Neural crest cell (in vitro differentiated cells): ENCODE results near the gene SLC44A5. TPM values are rescaled to one million over a fixed set of nuclear protein-coding genes. Genes with fewer than 3 reads are reported as not detected.

Experiments
- DNase-seq: peaks from one replicate; pipeline ENCODE4 v3.0.0; 2021; ENCODE audit warnings: low read depth, mixed read lengths, low spot score
- H3K27ac Mint-ChIP-seq: one replicate; pipeline ENCODE4 v1.8.0; 2021; ENCODE audit warnings: mild to moderate bottlenecking, mixed read lengths; ENCODE audit not compliant: unreplicated experiment
- H3K27me3 Mint-ChIP-seq: 2 replicates; pipeline ENCODE4 v1.8.0; 2021; ENCODE audit warnings: low read depth, mild to moderate bottlenecking, mixed read lengths
- H3K36me3 Mint-ChIP-seq: 2 replicates; pipeline ENCODE4 v1.8.0; 2021; ENCODE audit warnings: low read depth, mild to moderate bottlenecking, mixed read lengths
- H3K4me1 Mint-ChIP-seq: 2 replicates; pipeline ENCODE4 v1.8.0; 2021; ENCODE audit warnings: mixed read lengths
- H3K4me3 Mint-ChIP-seq: one replicate; pipeline ENCODE4 v1.8.0; 2021; ENCODE audit warnings: mild to moderate bottlenecking, mixed read lengths
- H3K9me3 Mint-ChIP-seq: 2 replicates; pipeline ENCODE4 v1.8.0; 2021; ENCODE audit warnings: mixed read lengths
- total RNA-seq: library from RNA; stranded (reverse); gene quantifications from 2 replicates; pipeline ENCODE4 v1.2.1, GENCODE V29; 2021
- TF ChIP-seq, protein P1 (sequence below): fragments of 200-600 bp; sonication (generic); conservative IDR thresholded peaks from 2 replicates; pipeline ENCODE4 v1.5.0; 2021; ENCODE audit warnings: antibody characterized with exemption, mild to moderate bottlenecking

SLC44A5 gene
- total RNA-seq, 1 donor from 2014 or later, result 9.7 TPM

- Mint-ChIP-seq H3K4me1 (no peaks in the 10 kb centered on the region), H3K4me3 (no peak overlapping the region), H3K27me3 (no peaks in the 10 kb centered on the region), H3K9me3 (peaks cover 8% of the 10 kb centered on the region), H3K36me3 (peaks cover 8% of the 10 kb centered on the region), H3K27ac (no peak overlapping the region)
- TF ChIP-seq, protein P1, sequence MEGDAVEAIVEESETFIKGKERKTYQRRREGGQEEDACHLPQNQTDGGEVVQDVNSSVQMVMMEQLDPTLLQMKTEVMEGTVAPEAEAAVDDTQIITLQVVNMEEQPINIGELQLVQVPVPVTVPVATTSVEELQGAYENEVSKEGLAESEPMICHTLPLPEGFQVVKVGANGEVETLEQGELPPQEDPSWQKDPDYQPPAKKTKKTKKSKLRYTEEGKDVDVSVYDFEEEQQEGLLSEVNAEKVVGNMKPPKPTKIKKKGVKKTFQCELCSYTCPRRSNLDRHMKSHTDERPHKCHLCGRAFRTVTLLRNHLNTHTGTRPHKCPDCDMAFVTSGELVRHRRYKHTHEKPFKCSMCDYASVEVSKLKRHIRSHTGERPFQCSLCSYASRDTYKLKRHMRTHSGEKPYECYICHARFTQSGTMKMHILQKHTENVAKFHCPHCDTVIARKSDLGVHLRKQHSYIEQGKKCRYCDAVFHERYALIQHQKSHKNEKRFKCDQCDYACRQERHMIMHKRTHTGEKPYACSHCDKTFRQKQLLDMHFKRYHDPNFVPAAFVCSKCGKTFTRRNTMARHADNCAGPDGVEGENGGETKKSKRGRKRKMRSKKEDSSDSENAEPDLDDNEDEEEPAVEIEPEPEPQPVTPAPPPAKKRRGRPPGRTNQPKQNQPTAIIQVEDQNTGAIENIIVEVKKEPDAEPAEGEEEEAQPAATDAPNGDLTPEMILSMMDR, result no peak
- no peak for DNase-seq
Measured at GRCh38 chr1:75548721-75549480, 62.0 kb downstream of the SLC44A5 start.

GRCh38 chr1:75543705-75544104, 67.2 kb downstream of the SLC44A5 start:
- H3K27ac Mint-ChIP-seq, result no peak overlapping the region
- H3K36me3 Mint-ChIP-seq, result peaks cover 4% of the 10 kb centered on the region
- TF ChIP-seq, protein P1, result no peak
- DNase-seq, result no peak
- no peak overlapping the region for H3K4me3 Mint-ChIP-seq
- H3K4me1 Mint-ChIP-seq, result peaks cover 9% of the 10 kb centered on the region
- H3K27me3 Mint-ChIP-seq, result no peaks in the 10 kb centered on the region
- peaks cover 8% of the 10 kb centered on the region for H3K9me3 Mint-ChIP-seq

- no peaks in the 10 kb centered on the region for H3K27me3 Mint-ChIP-seq
- peaks cover 9% of the 10 kb centered on the region for H3K4me1 Mint-ChIP-seq
- peaks cover 2% of the 10 kb centered on the region for H3K36me3 Mint-ChIP-seq
- TF ChIP-seq, protein P1, result no peak
- no peak overlapping the region for H3K4me3 Mint-ChIP-seq
- DNase-seq, result no peak
- no peak overlapping the region for H3K27ac Mint-ChIP-seq
- H3K9me3 Mint-ChIP-seq, result peaks cover 6% of the 10 kb centered on the region
Measured at GRCh38 chr1:75542818-75543570, 67.9 kb downstream of the SLC44A5 start.

DNA sequence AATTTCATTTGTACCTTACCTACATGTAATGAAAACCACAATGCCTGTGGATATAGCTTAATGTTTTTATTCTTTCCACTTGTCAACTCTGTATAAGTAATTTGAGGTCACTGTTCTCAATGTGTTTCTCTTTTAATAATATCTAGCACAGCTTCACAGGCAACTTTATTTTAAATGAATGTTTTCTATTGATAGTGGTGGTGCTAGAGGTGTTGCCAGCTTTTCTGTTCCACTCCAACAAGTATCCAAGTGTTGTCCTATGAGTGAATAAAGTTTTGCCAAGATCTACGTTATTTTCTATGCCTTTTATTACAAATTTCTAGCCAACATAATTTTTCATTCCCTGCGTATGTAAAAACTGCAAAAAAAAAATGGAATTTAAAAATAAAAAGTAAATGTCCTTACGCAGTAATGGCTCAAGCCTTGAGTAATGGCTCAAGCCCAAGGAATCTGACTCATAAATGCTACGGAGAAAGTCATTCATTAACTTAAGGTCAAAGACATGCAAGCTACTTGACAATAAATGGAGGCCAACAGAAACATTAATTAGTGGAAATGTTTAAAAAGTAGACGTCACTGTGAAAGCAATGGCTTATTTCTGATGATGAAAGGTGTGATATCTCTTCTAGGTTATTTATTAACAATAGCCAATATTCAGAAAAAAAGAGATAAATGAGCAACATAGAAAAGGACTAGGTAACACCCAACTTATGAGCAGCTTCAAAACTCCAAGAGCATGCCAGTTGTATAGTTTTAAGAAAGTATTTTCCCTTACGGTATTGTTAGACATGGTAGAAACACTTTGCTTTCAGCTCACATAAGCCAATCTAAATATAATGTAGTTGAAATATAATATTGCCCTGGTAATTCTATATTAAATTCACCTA, 71.4 kb downstream of the SLC44A5 start:
- Mint-ChIP-seq H3K27ac (no peak overlapping the region), H3K4me3 (no peak overlapping the region), H3K36me3 (peaks cover 3% of the 10 kb centered on the region), H3K4me1 (peaks cover 9% of the 10 kb centered on the region), H3K27me3 (no peaks in the 10 kb centered on the region), H3K9me3 (peaks cover 3% of the 10 kb centered on the region)
- TF ChIP-seq, protein P1, result no peak
- no peak for DNase-seq

DNA sequence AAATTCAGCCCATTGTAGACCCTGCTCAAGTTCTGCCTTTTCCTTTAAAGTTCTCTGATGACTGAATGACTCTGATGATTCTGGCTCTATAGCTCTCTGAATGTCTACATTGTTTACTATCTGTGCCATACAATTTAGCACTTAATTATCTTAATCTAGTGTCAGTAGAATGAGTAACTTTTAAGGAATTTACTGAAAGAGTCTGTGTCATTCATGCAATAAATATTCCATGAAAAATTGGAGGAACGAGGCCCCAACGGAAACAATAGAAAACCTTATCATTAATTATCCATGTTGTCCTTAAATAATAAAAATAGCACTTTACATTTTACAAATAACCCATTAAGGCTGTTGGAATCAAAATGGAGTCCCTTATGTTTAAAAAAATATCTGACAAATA, 77.8 kb downstream of the SLC44A5 start:
- H3K4me3 Mint-ChIP-seq, result no peak overlapping the region
- no peak for DNase-seq
- H3K27me3 Mint-ChIP-seq, result no peaks in the 10 kb centered on the region
- TF ChIP-seq, protein P1, result no peak
- H3K4me1 Mint-ChIP-seq, result peaks cover 15% of the 10 kb centered on the region
- H3K36me3 Mint-ChIP-seq, result peaks cover 3% of the 10 kb centered on the region
- no peak overlapping the region for H3K27ac Mint-ChIP-seq
- peaks cover 3% of the 10 kb centered on the region for H3K9me3 Mint-ChIP-seq
